Upper lobe of left lung (tissue), 6 donors: Measurements from ENCODE around the gene SEMA6D. TPM values are rescaled to one million over a fixed set of nuclear protein-coding genes. Genes with fewer than 3 reads are reported as not detected.

ENCODE experiments used
- ATAC-seq, 2 donors: fragments of 200-7000 bp; cut with Tn5 transposase; one replicate each; pipeline ENCODE4 v1.9.1; 2022; ENCODE audit warnings: mild to moderate bottlenecking in 2 of 2, moderate library complexity in 2 of 2; ENCODE audit not compliant: low FRiP score in 2 of 2
- DNase-seq, 2 donors: peaks; one replicate each; pipeline ENCODE4 v3.0.0-alpha.2; 2019 to 2020
- H3K27ac ChIP-seq, 4 donors: fragments of 200-600 bp; sonication (generic); one replicate each; pipeline ENCODE4 v1.5.1; 2016 to 2019
- H3K27me3 ChIP-seq, 4 donors: fragments of 200-600 bp; sonication (generic); one replicate each; pipeline ENCODE4 v1.5.1; 2017 to 2019
- H3K36me3 ChIP-seq, 4 donors: fragments of 200-600 bp; sonication (generic); one replicate each; pipeline ENCODE4 v1.5.1; 2016 to 2019
- H3K4me1 ChIP-seq, 4 donors: fragments of 200-600 bp; sonication (generic); one replicate each; pipeline ENCODE4 v1.5.1; 2018 to 2019
- H3K4me3 ChIP-seq, 4 donors: fragments of 200-600 bp; sonication (generic); one replicate each; pipeline ENCODE4 v1.5.1; 2017 to 2019; ENCODE audit warnings: mild to moderate bottlenecking in 2 of 4, moderate library complexity in 1 of 4
- H3K9me3 ChIP-seq, 4 donors: fragments of 200-600 bp; sonication (generic); one replicate each; pipeline ENCODE4 v1.5.1; 2018 to 2019
- EP300 ChIP-seq, 4 donors: sonication (generic); formaldehyde crosslinking; IDR thresholded peaks; one replicate each; pipeline ENCODE4 v1.5.1; 2017; ENCODE audit warnings: antibody characterized with exemption in 4 of 4, control low read depth in 2 of 4
- POLR2A ChIP-seq, 4 donors: fragments of 450-650 bp; IDR thresholded peaks; one replicate each; pipeline ENCODE4 v1.5.1; 2016 to 2017; ENCODE audit warnings: antibody characterized with exemption in 4 of 4, mild to moderate bottlenecking in 2 of 4
- POLR2AphosphoS5 ChIP-seq, 2 donors: sonication (generic); formaldehyde crosslinking; IDR thresholded peaks; one replicate each; pipeline ENCODE4 v1.5.1; 2017; ENCODE audit warnings: antibody characterized with exemption in 2 of 2
- WGBS, 2 donors: methylation state at CpG; one replicate each; pipeline ENCODE4 v1.1.5; 2017 to 2018; 5-methylcytosine and 5-hydroxymethylcytosine counted together
- total RNA-seq, 6 donors: library from RNA; depleted of rRNA in 4 of 6; stranded (reverse); fragments of >200 nt in 4 of 6; gene quantifications; one replicate each; pipeline versions ENCODE4 v1.1.0 to v1.2.1, GENCODE V29; 2016 to 2021
- TF ChIP-seq, protein P1 (sequence below), 6 experiments: fragments of 450-650 bp in 4 of 6; fragments of 200-600 bp in 2 of 6; sonication (generic) in 2 of 6; IDR thresholded peaks; one replicate each; pipeline ENCODE4 v1.5.1; 2016 to 2019; ENCODE audit warnings: antibody characterized with exemption in 6 of 6
- donor health status: DM: no; HTN: no; CAD: no; lungs with moderate emphysema.
- donor health status: DM: no; HTN: yes; CAD: no; lungs with severe emphysema.

The SEMA6D gene
- total RNA-seq, 6 donors from 2014 or later: 6.9 to 10.5 (median 9.0) TPM

DNA sequence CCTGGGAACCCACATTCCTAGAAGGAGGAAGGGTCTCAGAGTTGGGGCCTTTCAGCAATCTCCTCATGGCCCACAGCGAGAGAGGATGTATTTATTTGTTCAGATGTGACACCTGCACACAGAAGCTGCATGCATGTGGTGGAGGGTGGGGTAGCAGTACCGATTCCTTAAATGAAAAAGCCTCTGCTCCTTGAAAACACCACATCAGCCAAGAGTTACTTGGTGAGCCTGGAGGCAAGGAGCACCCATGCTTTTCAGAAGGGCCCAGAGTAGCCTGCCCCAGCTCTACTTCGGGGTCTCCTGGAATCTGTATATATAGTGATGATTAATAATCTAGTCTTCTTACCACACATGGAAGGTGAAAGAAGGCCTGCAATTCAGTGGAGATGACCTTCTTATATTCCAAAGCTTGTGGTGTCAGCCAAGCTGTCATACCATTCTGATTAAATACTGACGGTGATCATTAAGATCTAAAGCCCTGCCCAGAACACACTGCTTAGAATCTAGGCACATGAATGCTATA is 33.5 kb downstream of the SEMA6D start:
- Histone ChIP-seq H3K9me3 (peaks cover 0 to 20% (median 2%) of the 10 kb centered on the region in 4 donors), H3K36me3 (no peaks in the 10 kb centered on the region), H3K4me3 (no peak overlapping the region), H3K27ac (peak overlapping the region in 1 of 4 donors; percentile 17), H3K4me1 (no peaks in the 10 kb centered on the region), H3K27me3 (no peaks in the 10 kb centered on the region)
- WGBS, 2 donors: 79 to 91% methylated on average over 4 of the region's 4 CpGs
- no peak for ATAC-seq
- TF ChIP-seq EP300 (IDR thresholded peaks at IDR 0.05): no peak
- no peak for TF ChIP-seq POLR2A (IDR thresholded peaks at IDR 0.05)
- TF ChIP-seq POLR2AphosphoS5 (IDR thresholded peaks at IDR 0.05): no peak
- TF ChIP-seq, protein P1, sequence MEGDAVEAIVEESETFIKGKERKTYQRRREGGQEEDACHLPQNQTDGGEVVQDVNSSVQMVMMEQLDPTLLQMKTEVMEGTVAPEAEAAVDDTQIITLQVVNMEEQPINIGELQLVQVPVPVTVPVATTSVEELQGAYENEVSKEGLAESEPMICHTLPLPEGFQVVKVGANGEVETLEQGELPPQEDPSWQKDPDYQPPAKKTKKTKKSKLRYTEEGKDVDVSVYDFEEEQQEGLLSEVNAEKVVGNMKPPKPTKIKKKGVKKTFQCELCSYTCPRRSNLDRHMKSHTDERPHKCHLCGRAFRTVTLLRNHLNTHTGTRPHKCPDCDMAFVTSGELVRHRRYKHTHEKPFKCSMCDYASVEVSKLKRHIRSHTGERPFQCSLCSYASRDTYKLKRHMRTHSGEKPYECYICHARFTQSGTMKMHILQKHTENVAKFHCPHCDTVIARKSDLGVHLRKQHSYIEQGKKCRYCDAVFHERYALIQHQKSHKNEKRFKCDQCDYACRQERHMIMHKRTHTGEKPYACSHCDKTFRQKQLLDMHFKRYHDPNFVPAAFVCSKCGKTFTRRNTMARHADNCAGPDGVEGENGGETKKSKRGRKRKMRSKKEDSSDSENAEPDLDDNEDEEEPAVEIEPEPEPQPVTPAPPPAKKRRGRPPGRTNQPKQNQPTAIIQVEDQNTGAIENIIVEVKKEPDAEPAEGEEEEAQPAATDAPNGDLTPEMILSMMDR (IDR thresholded peaks at IDR 0.05): no peak
- no peak for DNase-seq

DNA sequence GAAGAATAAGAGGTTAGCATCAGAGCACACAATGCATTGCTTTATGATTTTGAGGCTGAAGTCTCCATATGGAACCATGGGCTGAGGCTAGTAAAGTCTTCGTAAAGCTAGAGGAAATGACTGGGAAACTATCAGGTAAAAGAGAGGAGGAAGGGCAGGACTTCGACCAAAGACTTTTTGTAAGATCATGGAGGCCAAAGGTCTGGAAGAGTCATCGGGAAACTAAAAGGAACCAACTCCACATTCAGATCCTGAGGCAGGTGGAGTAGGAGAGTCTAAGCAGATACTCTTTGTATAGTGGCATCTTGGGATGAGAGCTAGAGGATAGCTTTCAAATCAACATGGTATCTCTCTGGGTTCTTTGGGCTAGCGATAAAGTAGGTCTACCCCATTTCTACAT is 36.3 kb downstream of the SEMA6D start:
- no peaks in the 10 kb centered on the region for H3K4me1 ChIP-seq
- ATAC-seq: no peak
- DNase-seq: no peak
- TF ChIP-seq POLR2A (IDR thresholded peaks at IDR 0.05) (no peak), POLR2AphosphoS5 (IDR thresholded peaks at IDR 0.05) (no peak), EP300 (IDR thresholded peaks at IDR 0.05) (no peak)
- TF ChIP-seq, protein P1 (IDR thresholded peaks at IDR 0.05): no peak
- H3K36me3 ChIP-seq: no peaks in the 10 kb centered on the region
- H3K27ac ChIP-seq: no peak overlapping the region
- no peaks in the 10 kb centered on the region for H3K27me3 ChIP-seq
- no peak overlapping the region for H3K4me3 ChIP-seq
- H3K9me3 ChIP-seq: peaks cover 0 to 20% (median 2%) of the 10 kb centered on the region in 4 donors
- 94 to 96% methylated on average over 4 of the region's 4 CpGs for WGBS, 2 donors

DNA sequence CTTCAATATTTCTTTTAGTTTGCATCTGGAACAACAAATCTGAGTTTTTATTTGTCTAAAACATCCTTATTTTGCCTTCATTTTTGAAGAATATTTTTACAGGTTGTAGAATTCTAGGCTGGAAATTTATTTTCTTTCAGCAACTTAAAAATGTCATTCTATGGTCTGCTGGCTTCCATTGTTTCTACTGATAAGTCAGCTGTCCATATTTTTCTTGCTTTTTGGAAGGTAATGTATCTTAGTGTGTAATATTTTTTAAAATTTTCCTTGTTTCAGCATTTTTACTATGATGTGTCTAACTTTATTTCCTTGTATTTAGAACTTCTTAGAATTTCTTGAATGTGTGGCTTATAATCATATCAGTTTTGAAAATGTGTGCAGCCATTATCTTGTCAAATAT is 37.0 kb downstream of the SEMA6D start:
- ATAC-seq (no peak), DNase-seq (no peak)
- H3K4me1 ChIP-seq: no peaks in the 10 kb centered on the region
- H3K9me3 ChIP-seq: peaks cover 0 to 20% (median 2%) of the 10 kb centered on the region in 4 donors
- H3K27ac ChIP-seq: no peak overlapping the region
- no peaks in the 10 kb centered on the region for H3K27me3 ChIP-seq
- H3K4me3 ChIP-seq: no peak overlapping the region
- TF ChIP-seq POLR2AphosphoS5 (IDR thresholded peaks at IDR 0.05): no peak
- TF ChIP-seq POLR2A (IDR thresholded peaks at IDR 0.05): no peak
- no peak for TF ChIP-seq EP300 (IDR thresholded peaks at IDR 0.05)
- TF ChIP-seq, protein P1 (IDR thresholded peaks at IDR 0.05): no peak
- H3K36me3 ChIP-seq: no peaks in the 10 kb centered on the region

DNA sequence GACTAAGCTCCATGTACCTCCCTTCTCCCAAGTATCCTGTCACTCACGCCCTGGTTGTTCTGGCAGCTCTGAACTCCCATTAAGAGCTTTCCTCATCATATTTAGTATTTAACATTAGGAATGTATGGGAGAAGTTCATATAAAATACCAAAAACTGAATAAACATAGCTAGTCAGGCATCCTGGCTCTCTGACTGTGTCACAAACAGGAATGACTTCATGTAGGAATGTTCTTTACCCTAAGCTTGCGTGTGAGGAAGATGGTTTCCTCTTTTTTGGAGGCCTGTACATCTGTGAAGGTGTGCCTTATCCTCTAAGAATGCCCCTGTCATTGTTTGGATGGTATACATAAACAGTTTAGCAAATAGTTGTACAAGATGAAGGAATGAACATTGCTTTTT is 38.6 kb downstream of the SEMA6D start:
- 86 to 93% methylated on average over 2 of the region's 2 CpGs for WGBS, 2 donors
- H3K27ac ChIP-seq: no peak overlapping the region
- H3K36me3 ChIP-seq: no peaks in the 10 kb centered on the region
- TF ChIP-seq POLR2AphosphoS5 (IDR thresholded peaks at IDR 0.05) (no peak), POLR2A (IDR thresholded peaks at IDR 0.05) (no peak), EP300 (IDR thresholded peaks at IDR 0.05) (no peak)
- TF ChIP-seq, protein P1 (IDR thresholded peaks at IDR 0.05): no peak
- H3K4me1 ChIP-seq: no peaks in the 10 kb centered on the region
- peaks cover 0 to 20% (median 2%) of the 10 kb centered on the region in 4 donors for H3K9me3 ChIP-seq
- ATAC-seq (no peak), DNase-seq (no peak)
- no peaks in the 10 kb centered on the region for H3K27me3 ChIP-seq
- no peak overlapping the region for H3K4me3 ChIP-seq

DNA sequence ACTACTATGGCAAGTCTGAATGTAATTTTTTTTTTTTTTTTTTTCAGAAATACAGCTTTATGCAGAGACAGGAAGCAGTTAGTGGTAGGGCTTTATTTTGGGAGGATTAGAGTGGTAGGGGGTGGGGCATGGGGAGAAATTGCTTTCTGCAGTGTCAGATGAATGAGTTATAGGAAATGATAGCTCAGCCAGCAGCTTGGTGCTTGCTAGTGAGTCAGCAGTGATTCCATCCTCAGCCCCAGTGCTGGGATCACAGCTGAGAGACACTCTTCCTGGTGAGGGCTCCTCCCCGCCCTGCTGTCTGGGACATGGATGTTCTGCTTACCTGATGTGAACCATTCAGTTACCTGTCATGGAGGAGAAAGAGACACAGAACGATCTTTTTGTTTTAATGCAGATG is 39.6 kb downstream of the SEMA6D start:
- Histone ChIP-seq H3K36me3 (no peaks in the 10 kb centered on the region), H3K4me3 (no peak overlapping the region), H3K27me3 (no peaks in the 10 kb centered on the region), H3K9me3 (peaks cover 0 to 20% (median 2%) of the 10 kb centered on the region in 4 donors), H3K4me1 (no peaks in the 10 kb centered on the region), H3K27ac (no peak overlapping the region)
- WGBS, 2 donors: 84 to 85% methylated on average over 2 of the region's 2 CpGs
- ATAC-seq (peak in 1 of 2 donors; percentile 51), DNase-seq (no peak)
- TF ChIP-seq, protein P1 (IDR thresholded peaks at IDR 0.05): no peak
- TF ChIP-seq EP300 (IDR thresholded peaks at IDR 0.05) (no peak), POLR2A (IDR thresholded peaks at IDR 0.05) (no peak), POLR2AphosphoS5 (IDR thresholded peaks at IDR 0.05) (no peak)
